ENCODE data around the gene MPL. TPM values are rescaled to one million over a fixed set of nuclear protein-coding genes. Genes with fewer than 3 reads are reported as not detected.

Gene MPL
- total RNA-seq, 1 donor from 2014 or later, result not detected

DNA sequence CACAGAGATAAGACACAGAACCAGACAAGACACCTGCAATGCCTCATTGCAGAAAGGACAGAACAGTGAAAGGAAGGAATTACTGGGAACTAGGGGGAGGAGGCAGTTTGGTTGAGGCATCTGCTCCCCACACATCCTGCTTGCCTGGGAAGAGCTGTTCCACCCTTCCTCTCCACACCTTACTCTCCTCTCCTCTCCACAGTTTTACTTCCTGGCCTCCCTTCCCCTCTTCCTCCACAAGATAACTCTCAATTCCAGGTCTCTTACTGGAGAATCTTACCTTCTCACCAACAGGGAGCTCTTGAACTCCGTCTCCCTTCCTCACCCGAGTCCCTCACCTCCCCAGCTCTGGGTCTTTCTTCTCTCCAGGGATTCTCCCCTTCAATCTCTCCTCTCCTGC lies 28.1 kb downstream of the MPL start:
- no peaks in the 10 kb centered on the region for H3K9me3 Mint-ChIP-seq (ENCODE audit: unreplicated experiment)
- H3K4me3 ChIP-seq (ENCODE audit: insufficient read depth, low read depth, low read length), result peak overlapping the region; percentile 69
- DNase-seq (ENCODE audit: low read depth), result no peak
- H3K4me3 Mint-ChIP-seq (ENCODE audit: unreplicated experiment), result peak overlapping the region; percentile 91
- H2AFZ ChIP-seq (ENCODE audit: low read depth, low read length), result no peak overlapping the region
- H3K4me1 Mint-ChIP-seq (ENCODE audit: low read depth, unreplicated experiment), result peaks cover 19% of the 10 kb centered on the region
- H3K27ac Mint-ChIP-seq (ENCODE audit: unreplicated experiment), result no peak overlapping the region
- H3K79me2 ChIP-seq (ENCODE audit: insufficient read depth, low read length), result peaks cover 83% of the 10 kb centered on the region
- H3K4me1 ChIP-seq (ENCODE audit: insufficient read depth, low read length), result peaks cover 36% of the 10 kb centered on the region
- H3K9ac ChIP-seq (ENCODE audit: low read length), result peak overlapping the region; percentile 86
- peaks cover 38% of the 10 kb centered on the region for H3K36me3 ChIP-seq (ENCODE audit: insufficient read depth, low read length)
- peak overlapping the region; percentile 89 for H3K4me2 ChIP-seq (ENCODE audit: low read length)
- H3K27me3 Mint-ChIP-seq (ENCODE audit: low read depth, unreplicated experiment), result no peaks in the 10 kb centered on the region
- H3K27ac ChIP-seq (ENCODE audit: low read depth, low read length), result no peak overlapping the region
- peaks cover 49% of the 10 kb centered on the region for H4K20me1 ChIP-seq (ENCODE audit: insufficient read depth, low read length)
- H3K27me3 ChIP-seq (ENCODE audit: insufficient read depth, low read length), result no peaks in the 10 kb centered on the region
- peaks cover 31% of the 10 kb centered on the region for H3K36me3 Mint-ChIP-seq (ENCODE audit: low read depth, unreplicated experiment)
- H3K9me3 ChIP-seq (ENCODE audit: insufficient read depth, low read depth, low read length), result no peaks in the 10 kb centered on the region
- TF ChIP-seq EZH2 (IDR thresholded peaks at IDR 0.05; ENCODE audit: insufficient read depth, low read length), result no peak
- TF ChIP-seq, protein P1, sequence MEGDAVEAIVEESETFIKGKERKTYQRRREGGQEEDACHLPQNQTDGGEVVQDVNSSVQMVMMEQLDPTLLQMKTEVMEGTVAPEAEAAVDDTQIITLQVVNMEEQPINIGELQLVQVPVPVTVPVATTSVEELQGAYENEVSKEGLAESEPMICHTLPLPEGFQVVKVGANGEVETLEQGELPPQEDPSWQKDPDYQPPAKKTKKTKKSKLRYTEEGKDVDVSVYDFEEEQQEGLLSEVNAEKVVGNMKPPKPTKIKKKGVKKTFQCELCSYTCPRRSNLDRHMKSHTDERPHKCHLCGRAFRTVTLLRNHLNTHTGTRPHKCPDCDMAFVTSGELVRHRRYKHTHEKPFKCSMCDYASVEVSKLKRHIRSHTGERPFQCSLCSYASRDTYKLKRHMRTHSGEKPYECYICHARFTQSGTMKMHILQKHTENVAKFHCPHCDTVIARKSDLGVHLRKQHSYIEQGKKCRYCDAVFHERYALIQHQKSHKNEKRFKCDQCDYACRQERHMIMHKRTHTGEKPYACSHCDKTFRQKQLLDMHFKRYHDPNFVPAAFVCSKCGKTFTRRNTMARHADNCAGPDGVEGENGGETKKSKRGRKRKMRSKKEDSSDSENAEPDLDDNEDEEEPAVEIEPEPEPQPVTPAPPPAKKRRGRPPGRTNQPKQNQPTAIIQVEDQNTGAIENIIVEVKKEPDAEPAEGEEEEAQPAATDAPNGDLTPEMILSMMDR (IDR thresholded peaks at IDR 0.05; ENCODE audit: insufficient read depth, low read depth, low read length), result no peak
- FAIRE-seq, result no peak

DNA sequence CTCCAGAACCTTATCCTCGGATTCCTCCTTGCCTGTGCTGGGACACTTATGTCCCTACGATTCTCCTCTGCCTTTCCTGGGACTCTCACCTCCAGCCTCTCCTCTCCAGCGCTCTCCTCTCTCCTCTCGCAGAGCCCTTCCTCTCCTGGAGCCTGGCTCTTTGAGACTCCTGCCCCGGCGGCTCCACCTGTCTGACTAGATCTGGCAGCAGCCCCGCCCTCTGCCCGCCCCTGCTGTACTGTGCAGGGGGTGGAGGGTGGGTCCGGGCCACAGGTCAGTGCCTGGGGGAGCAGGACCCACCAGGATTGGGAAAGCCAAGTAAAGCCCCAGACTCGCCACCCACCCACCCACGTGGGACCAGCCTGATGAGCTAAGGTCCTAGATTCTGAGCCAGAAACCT lies 28.6 kb downstream of the MPL start:
- Mint-ChIP-seq H3K27ac (ENCODE audit: unreplicated experiment) (no peak overlapping the region), H3K4me3 (ENCODE audit: unreplicated experiment) (peak overlapping the region; percentile 91), H3K4me1 (ENCODE audit: low read depth, unreplicated experiment) (peaks cover 19% of the 10 kb centered on the region), H3K27me3 (ENCODE audit: low read depth, unreplicated experiment) (no peaks in the 10 kb centered on the region), H3K36me3 (ENCODE audit: low read depth, unreplicated experiment) (peaks cover 27% of the 10 kb centered on the region), H3K9me3 (ENCODE audit: unreplicated experiment) (no peaks in the 10 kb centered on the region)
- Histone ChIP-seq H3K4me2 (ENCODE audit: low read length) (peak overlapping the region; percentile 89), H3K79me2 (ENCODE audit: insufficient read depth, low read length) (peaks cover 78% of the 10 kb centered on the region), H2AFZ (ENCODE audit: low read depth, low read length) (no peak overlapping the region), H3K4me3 (ENCODE audit: insufficient read depth, low read depth, low read length) (peak overlapping the region; percentile 69), H3K4me1 (ENCODE audit: insufficient read depth, low read length) (peaks cover 31% of the 10 kb centered on the region), H3K9ac (ENCODE audit: low read length) (peak overlapping the region; percentile 86), H3K36me3 (ENCODE audit: insufficient read depth, low read length) (peaks cover 35% of the 10 kb centered on the region), H3K27me3 (ENCODE audit: insufficient read depth, low read length) (no peaks in the 10 kb centered on the region), H3K27ac (ENCODE audit: low read depth, low read length) (no peak overlapping the region), H4K20me1 (ENCODE audit: insufficient read depth, low read length) (peaks cover 44% of the 10 kb centered on the region), H3K9me3 (ENCODE audit: insufficient read depth, low read depth, low read length) (no peaks in the 10 kb centered on the region)
- FAIRE-seq (no peak), DNase-seq (ENCODE audit: low read depth) (no peak)
- TF ChIP-seq EZH2 (IDR thresholded peaks at IDR 0.05; ENCODE audit: insufficient read depth, low read length), result no peak
- TF ChIP-seq, protein P1 (IDR thresholded peaks at IDR 0.05; ENCODE audit: insufficient read depth, low read depth, low read length), result no peak

DNA sequence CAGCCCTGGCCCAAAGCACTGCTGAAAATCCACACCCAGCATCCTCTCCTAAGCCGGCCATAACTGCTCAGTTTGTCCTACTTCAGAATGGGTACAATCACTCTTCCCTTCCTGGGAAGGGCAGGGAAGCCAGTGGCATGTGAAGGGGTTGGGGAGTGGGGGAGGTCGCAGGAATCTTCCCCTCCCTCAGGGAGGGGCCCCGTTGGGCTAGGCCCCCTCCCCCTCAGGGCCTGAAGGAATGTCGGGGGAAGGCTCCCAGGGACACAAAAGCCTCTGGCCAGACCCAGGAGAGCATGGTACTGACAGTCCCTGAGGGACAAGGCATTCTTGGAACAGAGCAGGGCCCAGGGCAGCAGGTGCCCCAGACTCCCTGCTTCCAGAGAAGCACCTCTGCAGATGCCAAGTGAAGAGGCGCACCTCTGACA lies 29.0 kb downstream of the MPL start:
- peaks cover 73% of the 10 kb centered on the region for H3K79me2 ChIP-seq (ENCODE audit: insufficient read depth, low read length)
- Mint-ChIP-seq H3K27me3 (ENCODE audit: low read depth, unreplicated experiment) (no peaks in the 10 kb centered on the region), H3K9me3 (ENCODE audit: unreplicated experiment) (no peaks in the 10 kb centered on the region), H3K27ac (ENCODE audit: unreplicated experiment) (peak overlapping the region; percentile 91), H3K4me3 (ENCODE audit: unreplicated experiment) (peak overlapping the region; percentile 91), H3K4me1 (ENCODE audit: low read depth, unreplicated experiment) (peaks cover 19% of the 10 kb centered on the region), H3K36me3 (ENCODE audit: low read depth, unreplicated experiment) (peaks cover 23% of the 10 kb centered on the region)
- H3K4me3 ChIP-seq (ENCODE audit: insufficient read depth, low read depth, low read length), result peak overlapping the region; percentile 69
- H3K9me3 ChIP-seq (ENCODE audit: insufficient read depth, low read depth, low read length), result no peaks in the 10 kb centered on the region
- no peaks in the 10 kb centered on the region for H3K27me3 ChIP-seq (ENCODE audit: insufficient read depth, low read length)
- no peak overlapping the region for H2AFZ ChIP-seq (ENCODE audit: low read depth, low read length)
- peak overlapping the region; percentile 86 for H3K9ac ChIP-seq (ENCODE audit: low read length)
- H3K36me3 ChIP-seq (ENCODE audit: insufficient read depth, low read length), result peaks cover 31% of the 10 kb centered on the region
- no peak for DNase-seq (ENCODE audit: low read depth)
- peaks cover 40% of the 10 kb centered on the region for H4K20me1 ChIP-seq (ENCODE audit: insufficient read depth, low read length)
- TF ChIP-seq, protein P1 (IDR thresholded peaks at IDR 0.05; ENCODE audit: insufficient read depth, low read depth, low read length), result no peak
- no peak for TF ChIP-seq EZH2 (IDR thresholded peaks at IDR 0.05; ENCODE audit: insufficient read depth, low read length)
- H3K27ac ChIP-seq (ENCODE audit: low read depth, low read length), result peak overlapping the region; percentile 79
- H3K4me1 ChIP-seq (ENCODE audit: insufficient read depth, low read length), result peaks cover 28% of the 10 kb centered on the region
- peak overlapping the region; percentile 89 for H3K4me2 ChIP-seq (ENCODE audit: low read length)
- no peak for FAIRE-seq

Data from astrocyte (in vitro differentiated cells and primary cell).